ENCODE results near the gene KIF3A. TPM values are rescaled to one million over a fixed set of nuclear protein-coding genes. Genes with fewer than 3 reads are reported as not detected.

KIF3A gene
- total RNA-seq, 1 donor, result 5.6 TPM

- Histone ChIP-seq H3K27me3 (ENCODE audit: insufficient read depth, low read length) (no peaks in the 10 kb centered on the region), H3K4me1 (ENCODE audit: insufficient read depth, low read length) (peaks cover 15% of the 10 kb centered on the region), H3K4me3 (ENCODE audit: low read length) (no peak overlapping the region), H3K9me3 (ENCODE audit: low read depth, low read length) (no peaks in the 10 kb centered on the region)
These were observed 51.2 kb downstream of the KIF3A start for GRCh38 chr5:132686193-132686592.

GRCh38 chr5:132684922-132685720 lies 52.2 kb downstream of the KIF3A start:
- no peak overlapping the region for H3K4me3 ChIP-seq (ENCODE audit: low read length)
- H3K9me3 ChIP-seq (ENCODE audit: low read depth, low read length), result no peaks in the 10 kb centered on the region
- H3K27me3 ChIP-seq (ENCODE audit: insufficient read depth, low read length), result no peaks in the 10 kb centered on the region

GRCh38 chr5:132684491-132684890 lies 52.9 kb downstream of the KIF3A start:
- Histone ChIP-seq H3K9me3 (ENCODE audit: low read depth, low read length) (no peaks in the 10 kb centered on the region), H3K4me1 (ENCODE audit: insufficient read depth, low read length) (peaks cover 15% of the 10 kb centered on the region), H3K27me3 (ENCODE audit: insufficient read depth, low read length) (no peaks in the 10 kb centered on the region), H3K4me3 (ENCODE audit: low read length) (no peak overlapping the region)

More at GRCh38 chr5:132684922-132685720, 52.2 kb downstream of the KIF3A start:
- H3K4me1 ChIP-seq (ENCODE audit: insufficient read depth, low read length), result peaks cover 15% of the 10 kb centered on the region

GRCh38 chr5:132681983-132682382 lies 55.4 kb downstream of the KIF3A start:
- Histone ChIP-seq H3K9me3 (ENCODE audit: low read depth, low read length) (no peaks in the 10 kb centered on the region), H3K27me3 (ENCODE audit: insufficient read depth, low read length) (no peaks in the 10 kb centered on the region), H3K4me1 (ENCODE audit: insufficient read depth, low read length) (no peaks in the 10 kb centered on the region), H3K4me3 (ENCODE audit: low read length) (no peak overlapping the region)

- no peaks in the 10 kb centered on the region for H3K27me3 ChIP-seq (ENCODE audit: insufficient read depth, low read length)
- no peak overlapping the region for H3K4me3 ChIP-seq (ENCODE audit: low read length)
- no peaks in the 10 kb centered on the region for H3K4me1 ChIP-seq (ENCODE audit: insufficient read depth, low read length)
- H3K9me3 ChIP-seq (ENCODE audit: low read depth, low read length), result no peaks in the 10 kb centered on the region
These were observed 55.9 kb downstream of the KIF3A start for GRCh38 chr5:132681476-132681831.

GRCh38 chr5:132680780-132681475 lies 56.4 kb downstream of the KIF3A start:
- no peak overlapping the region for H3K4me3 ChIP-seq (ENCODE audit: low read length)
- H3K4me1 ChIP-seq (ENCODE audit: insufficient read depth, low read length), result no peaks in the 10 kb centered on the region
- H3K27me3 ChIP-seq (ENCODE audit: insufficient read depth, low read length), result no peaks in the 10 kb centered on the region
- no peaks in the 10 kb centered on the region for H3K9me3 ChIP-seq (ENCODE audit: low read depth, low read length)

- Histone ChIP-seq H3K4me1 (ENCODE audit: insufficient read depth, low read length) (no peaks in the 10 kb centered on the region), H3K4me3 (ENCODE audit: low read length) (no peak overlapping the region), H3K27me3 (ENCODE audit: insufficient read depth, low read length) (no peaks in the 10 kb centered on the region), H3K9me3 (ENCODE audit: low read depth, low read length) (no peaks in the 10 kb centered on the region)
These were observed 57.5 kb downstream of the KIF3A start for GRCh38 chr5:132679717-132680380.

GRCh38 chr5:132679166-132679565 lies 58.2 kb downstream of the KIF3A start:
- Histone ChIP-seq H3K9me3 (ENCODE audit: low read depth, low read length) (no peaks in the 10 kb centered on the region), H3K4me3 (ENCODE audit: low read length) (no peak overlapping the region), H3K4me1 (ENCODE audit: insufficient read depth, low read length) (no peaks in the 10 kb centered on the region), H3K27me3 (ENCODE audit: insufficient read depth, low read length) (no peaks in the 10 kb centered on the region)

- H3K27me3 ChIP-seq (ENCODE audit: insufficient read depth, low read length), result no peaks in the 10 kb centered on the region
- no peaks in the 10 kb centered on the region for H3K9me3 ChIP-seq (ENCODE audit: low read depth, low read length)
- no peak overlapping the region for H3K4me3 ChIP-seq (ENCODE audit: low read length)
These were observed 58.6 kb downstream of the KIF3A start for GRCh38 chr5:132678735-132679134.

GRCh38 chr5:132677682-132678400 lies 59.5 kb downstream of the KIF3A start:
- no peaks in the 10 kb centered on the region for H3K27me3 ChIP-seq (ENCODE audit: insufficient read depth, low read length)
- H3K4me3 ChIP-seq (ENCODE audit: low read length), result no peak overlapping the region
- no peaks in the 10 kb centered on the region for H3K9me3 ChIP-seq (ENCODE audit: low read depth, low read length)
- H3K4me1 ChIP-seq (ENCODE audit: insufficient read depth, low read length), result no peaks in the 10 kb centered on the region

More at GRCh38 chr5:132678735-132679134, 58.6 kb downstream of the KIF3A start:
- H3K4me1 ChIP-seq (ENCODE audit: insufficient read depth, low read length), result no peaks in the 10 kb centered on the region

- H3K9me3 ChIP-seq (ENCODE audit: low read depth, low read length), result no peaks in the 10 kb centered on the region
- no peaks in the 10 kb centered on the region for H3K4me1 ChIP-seq (ENCODE audit: insufficient read depth, low read length)
- H3K4me3 ChIP-seq (ENCODE audit: low read length), result no peak overlapping the region
- H3K27me3 ChIP-seq (ENCODE audit: insufficient read depth, low read length), result no peaks in the 10 kb centered on the region
These were observed 60.2 kb downstream of the KIF3A start for GRCh38 chr5:132677191-132677590.

GRCh38 chr5:132675936-132676689 lies 61.2 kb downstream of the KIF3A start:
- no peaks in the 10 kb centered on the region for H3K9me3 ChIP-seq (ENCODE audit: low read depth, low read length)
- H3K4me1 ChIP-seq (ENCODE audit: insufficient read depth, low read length), result no peaks in the 10 kb centered on the region
- H3K4me3 ChIP-seq (ENCODE audit: low read length), result no peak overlapping the region

GRCh38 chr5:132674671-132675506 lies 62.5 kb downstream of the KIF3A start:
- no peaks in the 10 kb centered on the region for H3K9me3 ChIP-seq (ENCODE audit: low read depth, low read length)
- H3K4me3 ChIP-seq (ENCODE audit: low read length), result no peak overlapping the region
- H3K27me3 ChIP-seq (ENCODE audit: insufficient read depth, low read length), result no peaks in the 10 kb centered on the region
- no peaks in the 10 kb centered on the region for H3K4me1 ChIP-seq (ENCODE audit: insufficient read depth, low read length)

More at GRCh38 chr5:132675936-132676689, 61.2 kb downstream of the KIF3A start:
- H3K27me3 ChIP-seq (ENCODE audit: insufficient read depth, low read length), result no peaks in the 10 kb centered on the region
